Astrocyte of the cerebellum (primary cell): Measurements from ENCODE around the gene RALGPS1.

ENCODE experiments used
- DNase-seq: peaks from one replicate; pipeline ENCODE4 v3.0.0-alpha.2; 2011; ENCODE audit warnings: low read depth
- H3K4me3 ChIP-seq: 2 replicates; pipeline ENCODE4 v1.5.1; 2011; ENCODE audit warnings: mild to moderate bottlenecking, low read depth, low read length, moderate library complexity
- in situ Hi-C: cut with HindIII; loops from 2 replicates; pipeline ENCODE4 v1.10.0; 2017; ENCODE audit warnings: low sequenced_read_pairs
- TF ChIP-seq, protein P1 (sequence below): IDR thresholded peaks from 2 replicates; pipeline ENCODE4 v1.5.1; 2012; ENCODE audit warnings: low read length, low read depth, moderate library complexity, mild to moderate bottlenecking; ENCODE audit errors: missing control alignments

The RALGPS1 gene

GRCh38 chr9:127098916-127099553 is 184.5 kb downstream of the RALGPS1 start:
- DNase-seq = no peak
- in situ Hi-C loops = no loop called here
- H3K4me3 ChIP-seq = no peak overlapping the region
- TF ChIP-seq, protein P1, sequence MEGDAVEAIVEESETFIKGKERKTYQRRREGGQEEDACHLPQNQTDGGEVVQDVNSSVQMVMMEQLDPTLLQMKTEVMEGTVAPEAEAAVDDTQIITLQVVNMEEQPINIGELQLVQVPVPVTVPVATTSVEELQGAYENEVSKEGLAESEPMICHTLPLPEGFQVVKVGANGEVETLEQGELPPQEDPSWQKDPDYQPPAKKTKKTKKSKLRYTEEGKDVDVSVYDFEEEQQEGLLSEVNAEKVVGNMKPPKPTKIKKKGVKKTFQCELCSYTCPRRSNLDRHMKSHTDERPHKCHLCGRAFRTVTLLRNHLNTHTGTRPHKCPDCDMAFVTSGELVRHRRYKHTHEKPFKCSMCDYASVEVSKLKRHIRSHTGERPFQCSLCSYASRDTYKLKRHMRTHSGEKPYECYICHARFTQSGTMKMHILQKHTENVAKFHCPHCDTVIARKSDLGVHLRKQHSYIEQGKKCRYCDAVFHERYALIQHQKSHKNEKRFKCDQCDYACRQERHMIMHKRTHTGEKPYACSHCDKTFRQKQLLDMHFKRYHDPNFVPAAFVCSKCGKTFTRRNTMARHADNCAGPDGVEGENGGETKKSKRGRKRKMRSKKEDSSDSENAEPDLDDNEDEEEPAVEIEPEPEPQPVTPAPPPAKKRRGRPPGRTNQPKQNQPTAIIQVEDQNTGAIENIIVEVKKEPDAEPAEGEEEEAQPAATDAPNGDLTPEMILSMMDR = no peak

GRCh38 chr9:127099664-127100063 is 185.1 kb downstream of the RALGPS1 start:
- TF ChIP-seq, protein P1 = no peak

GRCh38 chr9:127102176-127102575 is 187.6 kb downstream of the RALGPS1 start:
- in situ Hi-C loops = no loop called here
- DNase-seq = no peak
- TF ChIP-seq, protein P1 = no peak
- no peak overlapping the region for H3K4me3 ChIP-seq

More at GRCh38 chr9:127099664-127100063, 185.1 kb downstream of the RALGPS1 start:
- DNase-seq = no peak
- in situ Hi-C loops = no loop called here
- H3K4me3 ChIP-seq = no peak overlapping the region

GRCh38 chr9:127102788-127103187 is 188.2 kb downstream of the RALGPS1 start:
- DNase-seq = no peak
- TF ChIP-seq, protein P1 = no peak
- H3K4me3 ChIP-seq = no peak overlapping the region
- in situ Hi-C loops = no loop called here

DNA sequence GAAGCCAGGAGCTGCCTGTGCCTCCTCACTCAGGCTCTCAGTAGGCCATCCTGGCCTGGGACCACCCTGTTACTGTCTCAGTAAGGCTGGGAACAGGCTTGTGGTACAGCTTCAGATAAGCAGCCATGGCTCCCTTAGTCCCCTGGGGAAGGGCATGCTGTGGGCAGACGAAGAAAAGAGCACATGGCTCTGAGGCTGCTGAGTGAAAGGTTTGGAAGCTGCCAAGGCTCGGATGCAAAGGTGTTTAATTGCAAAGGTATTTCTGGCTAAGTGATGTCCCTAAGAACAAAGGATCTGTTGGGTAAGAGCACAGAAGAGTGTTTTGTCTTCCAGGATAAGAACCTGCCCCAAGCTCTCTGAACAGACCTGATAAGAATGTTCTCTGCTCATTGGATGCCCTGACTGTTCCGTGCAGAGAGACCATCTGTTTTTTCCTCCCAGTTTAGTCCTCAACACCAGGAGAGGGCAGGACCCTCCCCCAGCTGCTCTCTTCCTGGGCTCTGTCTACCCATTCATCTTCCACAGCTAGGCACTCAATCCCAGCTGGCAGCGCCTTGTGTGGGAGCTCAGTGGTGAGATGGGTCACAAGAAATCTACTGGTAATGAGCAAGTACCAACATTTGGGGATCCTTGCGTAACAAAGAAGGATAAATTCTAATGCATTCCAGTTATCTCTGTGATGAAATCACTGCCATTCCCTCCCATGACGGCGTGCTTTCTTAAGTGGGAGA is 190.2 kb downstream of the RALGPS1 start:
- no peak for DNase-seq
- TF ChIP-seq, protein P1 = no peak
- no peak overlapping the region for H3K4me3 ChIP-seq
- in situ Hi-C loops = no loop called here

DNA sequence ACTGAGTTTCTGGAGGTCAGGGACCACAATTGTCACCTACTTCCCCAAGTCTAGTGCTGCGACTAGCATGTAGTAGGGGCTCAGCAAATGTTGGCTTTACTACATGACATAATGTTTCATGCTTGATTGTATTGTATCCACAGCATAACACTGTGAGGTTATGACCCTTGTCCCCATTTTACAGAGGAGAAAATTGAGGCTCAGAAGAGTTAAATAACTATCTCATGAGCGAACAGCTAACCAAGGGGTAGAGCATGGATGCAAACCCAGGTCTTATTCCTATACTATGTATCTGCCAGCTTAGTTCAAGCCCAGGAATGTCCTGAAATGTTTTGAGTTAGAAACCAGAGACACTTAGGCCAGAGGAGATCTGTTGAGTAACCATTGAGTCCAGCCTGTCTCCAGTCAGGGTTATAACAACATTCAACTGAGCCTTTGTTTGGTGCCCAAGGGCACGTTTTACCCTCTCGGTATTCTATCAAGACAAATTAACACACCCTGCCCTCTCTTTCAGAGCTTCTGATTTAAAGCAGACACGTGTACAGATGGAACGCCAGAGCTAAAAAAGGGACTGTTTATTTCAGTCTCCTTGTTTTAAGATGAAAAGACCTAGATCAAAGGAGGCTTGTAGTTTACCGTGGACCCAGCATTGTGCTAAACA is 191.4 kb downstream of the RALGPS1 start:
- in situ Hi-C loops = no loop called here
- no peak overlapping the region for H3K4me3 ChIP-seq
- TF ChIP-seq, protein P1 = no peak
- no peak for DNase-seq
